ENCODE data around the gene PMPCB. TPM values are rescaled to one million over a fixed set of nuclear protein-coding genes. Genes with fewer than 3 reads are reported as not detected.

The PMPCB gene
- total and polyA plus RNA-seq, 9 donors: 54.8 to 67.2 (median 59.9) TPM

DNA sequence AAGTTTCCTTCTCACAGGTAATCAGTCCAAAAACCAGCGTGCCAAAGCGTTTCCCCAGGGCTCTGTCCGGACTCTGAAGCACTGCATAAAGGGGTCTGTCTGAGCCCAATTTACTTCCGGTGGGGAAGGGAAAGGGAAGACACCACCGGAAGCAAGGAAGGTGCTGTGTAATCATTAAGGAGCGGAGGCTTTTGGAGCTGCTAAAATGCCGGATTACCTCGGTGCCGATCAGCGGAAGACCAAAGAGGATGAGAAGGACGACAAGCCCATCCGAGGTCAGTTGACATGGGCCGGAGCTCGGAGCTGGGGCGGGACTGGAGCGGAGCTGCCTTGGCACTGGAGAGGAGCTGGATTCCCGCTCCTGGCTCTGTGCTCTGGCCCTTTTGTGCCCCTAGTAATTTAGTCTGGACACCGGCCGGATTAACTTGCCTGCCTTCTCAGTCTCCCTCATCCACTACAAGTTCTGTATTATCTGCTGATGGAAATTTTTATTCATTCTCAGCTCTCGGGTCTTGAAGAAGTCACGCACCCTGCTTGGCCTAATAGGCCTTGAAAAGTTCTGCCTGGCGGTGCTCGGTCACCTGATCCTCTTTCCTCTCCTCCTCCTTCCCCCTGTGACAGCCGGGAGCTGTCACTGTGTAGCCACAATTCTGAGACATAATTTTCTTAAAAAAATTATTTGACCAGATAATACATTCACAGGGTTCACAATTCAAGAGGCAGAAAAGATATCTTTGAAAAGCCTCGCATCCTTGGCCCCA, 50.5 kb downstream of the PMPCB start, which contains the start of gene PSMC2:
Gene PSMC2, plus strand, starts transcription at position 137 of the 761 bp plus-strand sequence. Its CDS starts 69 bp downstream, at position 206.
- peak; percentile 98 for DNase-seq
- H3K27ac ChIP-seq (ENCODE audit: low read length): peak within 1 kb of the TSS; percentile 98
- no peaks in the 10 kb centered on the region for H3K27me3 ChIP-seq (ENCODE audit: control insufficient read depth, insufficient read depth, low read length)
- H3K4me3 ChIP-seq (ENCODE audit: low read length): peak within 1 kb of the TSS; percentile 90
- no peaks in the 10 kb centered on the region for H3K36me3 ChIP-seq (ENCODE audit: control insufficient read depth, insufficient read depth, low read length)
- H3K9me3 ChIP-seq (replicated peaks; ENCODE audit: control insufficient read depth, low read depth, low read length): no peaks in the 10 kb centered on the region
- WGBS (ENCODE audit: insufficient coverage): 0% methylated on average over 18 of the region's 25 CpGs
- peaks cover 6% of the 10 kb centered on the region for H3K4me1 ChIP-seq (ENCODE audit: control insufficient read depth, insufficient read depth, low read length)

DNA sequence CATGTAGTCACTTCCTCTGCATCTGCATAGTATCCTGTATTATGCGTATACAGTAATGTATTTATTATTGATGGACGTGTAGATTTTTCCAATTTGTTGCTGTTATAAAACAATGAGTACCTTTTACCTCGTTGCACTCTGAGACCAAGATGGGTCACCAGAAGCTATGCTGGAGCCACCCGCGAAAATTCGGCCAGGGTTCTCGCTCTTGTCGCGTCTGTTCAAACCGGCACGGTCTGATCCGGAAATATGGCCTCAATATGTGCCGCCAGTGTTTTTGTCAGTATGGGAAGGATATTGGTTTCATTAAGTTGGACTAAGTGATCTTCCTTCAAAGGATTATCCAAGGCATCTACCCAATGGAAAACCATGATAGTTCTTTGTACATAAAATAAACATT, 51.2 kb downstream of the PMPCB start:
- Histone ChIP-seq H3K9me3 (replicated peaks; ENCODE audit: control insufficient read depth, low read depth, low read length) (no peaks in the 10 kb centered on the region), H3K27me3 (ENCODE audit: control insufficient read depth, insufficient read depth, low read length) (no peaks in the 10 kb centered on the region), H3K4me1 (ENCODE audit: control insufficient read depth, insufficient read depth, low read length) (peaks cover 6% of the 10 kb centered on the region), H3K36me3 (ENCODE audit: control insufficient read depth, insufficient read depth, low read length) (peaks cover 2% of the 10 kb centered on the region), H3K4me3 (ENCODE audit: low read length) (peak overlapping the region; percentile 90), H3K27ac (ENCODE audit: low read length) (no peak overlapping the region)
- DNase-seq: no peak
- WGBS (ENCODE audit: insufficient coverage): 26% methylated on average over 3 of the region's 13 CpGs

DNA sequence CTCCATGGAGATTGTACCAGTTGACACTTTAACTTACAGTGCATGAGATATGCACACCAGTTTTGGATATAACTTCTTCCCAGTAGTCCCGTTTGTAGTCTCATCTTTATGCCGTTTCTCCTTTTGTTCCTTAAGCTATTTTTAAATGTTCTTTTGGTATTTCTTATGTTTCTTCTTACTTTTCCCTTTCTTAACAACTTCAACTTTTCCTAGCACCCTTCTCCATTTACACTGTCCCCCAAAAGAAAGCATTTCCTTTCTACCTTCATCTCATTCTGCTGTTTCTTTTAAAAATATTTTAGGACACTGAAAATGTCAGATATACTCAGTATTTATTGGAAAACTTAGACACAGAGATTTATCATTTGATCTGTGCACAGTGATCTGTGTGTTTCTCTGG, 51.7 kb downstream of the PMPCB start:
- Histone ChIP-seq H3K4me3 (ENCODE audit: low read length) (no peak overlapping the region), H3K27me3 (ENCODE audit: control insufficient read depth, insufficient read depth, low read length) (no peaks in the 10 kb centered on the region), H3K4me1 (ENCODE audit: control insufficient read depth, insufficient read depth, low read length) (peaks cover 6% of the 10 kb centered on the region), H3K9me3 (replicated peaks; ENCODE audit: control insufficient read depth, low read depth, low read length) (no peaks in the 10 kb centered on the region), H3K36me3 (ENCODE audit: control insufficient read depth, insufficient read depth, low read length) (peaks cover 2% of the 10 kb centered on the region), H3K27ac (ENCODE audit: low read length) (no peak overlapping the region)
- WGBS (ENCODE audit: insufficient coverage): no CpG with 5 or more reads among the region's 2 CpGs
- DNase-seq: no peak

DNA sequence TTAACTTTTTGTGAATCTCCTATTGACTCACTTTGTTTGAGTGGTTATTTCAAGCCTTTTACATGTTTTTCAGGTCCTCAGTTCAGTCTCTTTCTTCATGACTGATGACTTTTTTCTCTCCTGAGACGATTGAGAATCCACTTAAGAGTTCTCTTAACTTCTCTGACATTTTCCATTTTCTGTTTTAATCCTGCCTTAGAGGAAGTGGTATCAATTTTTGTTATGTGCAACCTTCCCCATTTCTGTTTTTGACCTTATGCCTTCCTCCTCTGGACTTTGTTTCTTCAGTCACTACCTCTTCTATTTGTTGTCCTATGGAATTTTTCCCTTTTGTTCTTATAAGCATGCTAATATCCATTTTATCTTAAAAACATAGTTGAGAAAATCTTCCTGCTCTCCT, 52.6 kb downstream of the PMPCB start:
- DNase-seq: no peak
- Histone ChIP-seq H3K27me3 (ENCODE audit: control insufficient read depth, insufficient read depth, low read length) (no peaks in the 10 kb centered on the region), H3K36me3 (ENCODE audit: control insufficient read depth, insufficient read depth, low read length) (peaks cover 2% of the 10 kb centered on the region), H3K4me3 (ENCODE audit: low read length) (no peak overlapping the region), H3K9me3 (replicated peaks; ENCODE audit: control insufficient read depth, low read depth, low read length) (no peaks in the 10 kb centered on the region), H3K4me1 (ENCODE audit: control insufficient read depth, insufficient read depth, low read length) (peaks cover 6% of the 10 kb centered on the region), H3K27ac (ENCODE audit: low read length) (no peak overlapping the region)
- no CpG with 5 or more reads among the region's 1 CpG for WGBS (ENCODE audit: insufficient coverage)

Other genes with a start within 250 kb of the PMPCB start
- 0.71 TPM for gene FBXL13, start 222.6 kb upstream of the PMPCB start, total RNA-seq
- gene FBXL13, start 222.6 kb upstream of the PMPCB start, polyA plus RNA-seq (ENCODE audit: insufficient read depth in 1 of 8, insufficient read length in 8 of 8, low replicate concordance in 1 of 8): 1 to 10 TPM in 2 of 8 donors, under 1 TPM in 6; 0.47 to 1.2 (median 0.78) TPM
- 18.1 TPM for gene ARMC10, start 222.3 kb upstream of the PMPCB start, total RNA-seq
- gene ARMC10, start 222.3 kb upstream of the PMPCB start, polyA plus RNA-seq (ENCODE audit: insufficient read depth in 1 of 8, insufficient read length in 8 of 8, low replicate concordance in 1 of 8): 10 to 100 TPM; 18.7 to 29.9 (median 21.4) TPM
- 10.8 TPM for gene NAPEPLD, start 148.3 kb upstream of the PMPCB start, total RNA-seq
- 10 to 100 TPM; 10.8 to 17.2 (median 13.4) TPM for gene NAPEPLD, start 148.3 kb upstream of the PMPCB start, polyA plus RNA-seq (ENCODE audit: insufficient read depth in 1 of 8, insufficient read length in 8 of 8, low replicate concordance in 1 of 8)
- 21.2 TPM for gene DNAJC2, start 47.3 kb downstream of the PMPCB start, total RNA-seq
- gene DNAJC2, start 47.3 kb downstream of the PMPCB start, polyA plus RNA-seq (ENCODE audit: insufficient read depth in 1 of 8, insufficient read length in 8 of 8, low replicate concordance in 1 of 8): 10 to 100 TPM; 25.8 to 37.6 (median 31.8) TPM
- gene PSMC2, start 50.2 kb downstream of the PMPCB start, total RNA-seq: 131 TPM
- 100 to 1,000 TPM in 2 of 8 donors, 10 to 100 TPM in 6; 87.3 to 113 (median 97.1) TPM for gene PSMC2, start 50.2 kb downstream of the PMPCB start, polyA plus RNA-seq (ENCODE audit: insufficient read depth in 1 of 8, insufficient read length in 8 of 8, low replicate concordance in 1 of 8)
- gene SLC26A5, start 148.8 kb downstream of the PMPCB start, total RNA-seq: not detected
- under 1 TPM in 6 of 8 donors, not detected in 2; 0.12 to 0.31 (median 0.18) TPM for gene SLC26A5, start 148.8 kb downstream of the PMPCB start, polyA plus RNA-seq (ENCODE audit: insufficient read depth in 1 of 8, insufficient read length in 8 of 8, low replicate concordance in 1 of 8)